ENCODE measurements around the gene GABBR2. TPM values are rescaled to one million over a fixed set of nuclear protein-coding genes. Genes with fewer than 3 reads are reported as not detected.

Gene GABBR2
- total RNA-seq, 2 experiments from 2014 or later = not detected

- Mint-ChIP-seq H3K4me1 (no peaks in the 10 kb centered on the region), H3K9me3 (ENCODE audit: low read depth) (no peaks in the 10 kb centered on the region), H3K4me3 (no peak overlapping the region), H3K27me3 (peaks cover 8% of the 10 kb centered on the region), H3K36me3 (ENCODE audit: low read depth) (no peaks in the 10 kb centered on the region), H3K27ac (no peak overlapping the region)
- intact Hi-C loops (cut with DNase I, micrococcal nuclease) = no loop called here
- ChIA-PET CTCF (interaction anchor here (1.2 kb wide), 1 partner anchor 160 kb away, joined by 3 read pairs; no protein-coding TSS in a partner anchor), POLR2A (no interaction called here)
- ATAC-seq = no peak
- DNase-seq = no peak
Measured at GRCh38 chr9:98614941-98615340, 93.8 kb downstream of the GABBR2 start.

- ATAC-seq (no peak), DNase-seq (no peak)
- Mint-ChIP-seq H3K27ac (no peak overlapping the region), H3K4me1 (no peaks in the 10 kb centered on the region), H3K36me3 (ENCODE audit: low read depth) (no peaks in the 10 kb centered on the region), H3K27me3 (peaks cover 12% of the 10 kb centered on the region), H3K9me3 (ENCODE audit: low read depth) (no peaks in the 10 kb centered on the region), H3K4me3 (no peak overlapping the region)
- intact Hi-C loops (cut with DNase I, micrococcal nuclease) = no loop called here
- ChIA-PET CTCF (interaction anchor here (0.6 kb wide), 2 partner anchors 168 to 297 kb away, joined by 3 read pairs; no protein-coding TSS in a partner anchor), POLR2A (no interaction called here)
Measured at GRCh38 chr9:98612061-98612752, 96.5 kb downstream of the GABBR2 start.

- H3K4me1 Mint-ChIP-seq = no peaks in the 10 kb centered on the region
- POLR2A ChIA-PET = no interaction called here
- H3K27ac Mint-ChIP-seq = no peak overlapping the region
- ATAC-seq (no peak), DNase-seq (no peak)
- intact Hi-C loops (cut with DNase I, micrococcal nuclease) = no loop called here
- H3K36me3 Mint-ChIP-seq (ENCODE audit: low read depth) = no peaks in the 10 kb centered on the region
- CTCF ChIA-PET = interaction anchor here (0.7 kb wide), 1 partner anchor 21 kb away, joined by 4 read pairs; no protein-coding TSS in a partner anchor
- H3K9me3 Mint-ChIP-seq (ENCODE audit: low read depth) = no peaks in the 10 kb centered on the region
- peaks cover 14% of the 10 kb centered on the region for H3K27me3 Mint-ChIP-seq
- no peak overlapping the region for H3K4me3 Mint-ChIP-seq
Measured at GRCh38 chr9:98611319-98611718, 97.4 kb downstream of the GABBR2 start.

DNA sequence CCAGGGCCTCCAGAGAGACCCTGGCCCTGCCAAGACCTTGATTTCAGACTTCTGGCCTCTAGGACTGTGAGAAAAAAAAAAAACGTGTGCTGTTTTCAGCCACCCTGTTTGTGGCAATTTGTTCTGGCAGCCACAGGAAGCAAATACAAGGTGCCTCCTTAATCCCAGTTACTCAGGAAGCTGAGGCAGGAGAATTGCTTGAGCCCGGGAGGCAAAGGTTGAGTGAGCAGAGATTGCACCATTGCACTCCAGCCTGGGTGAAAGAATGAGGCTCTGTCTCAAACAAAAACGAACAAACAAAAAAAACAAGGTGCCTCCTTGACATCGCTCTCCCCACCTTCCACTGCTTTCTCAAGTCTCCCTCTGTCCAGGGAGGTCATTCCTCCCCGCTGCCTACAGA is 98.0 kb downstream of the GABBR2 start:
- CTCF ChIA-PET = interaction anchor here (0.7 kb wide), 1 partner anchor 21 kb away, joined by 4 read pairs; no protein-coding TSS in a partner anchor
- peaks cover 14% of the 10 kb centered on the region for H3K27me3 Mint-ChIP-seq
- H3K9me3 Mint-ChIP-seq (ENCODE audit: low read depth) = no peaks in the 10 kb centered on the region
- DNase-seq (no peak), ATAC-seq (no peak)
- no peaks in the 10 kb centered on the region for H3K36me3 Mint-ChIP-seq (ENCODE audit: low read depth)
- no peak overlapping the region for H3K27ac Mint-ChIP-seq
- intact Hi-C loops (cut with DNase I, micrococcal nuclease) = no loop called here
- POLR2A ChIA-PET = no interaction called here
- no peaks in the 10 kb centered on the region for H3K4me1 Mint-ChIP-seq
- H3K4me3 Mint-ChIP-seq = no peak overlapping the region

DNA sequence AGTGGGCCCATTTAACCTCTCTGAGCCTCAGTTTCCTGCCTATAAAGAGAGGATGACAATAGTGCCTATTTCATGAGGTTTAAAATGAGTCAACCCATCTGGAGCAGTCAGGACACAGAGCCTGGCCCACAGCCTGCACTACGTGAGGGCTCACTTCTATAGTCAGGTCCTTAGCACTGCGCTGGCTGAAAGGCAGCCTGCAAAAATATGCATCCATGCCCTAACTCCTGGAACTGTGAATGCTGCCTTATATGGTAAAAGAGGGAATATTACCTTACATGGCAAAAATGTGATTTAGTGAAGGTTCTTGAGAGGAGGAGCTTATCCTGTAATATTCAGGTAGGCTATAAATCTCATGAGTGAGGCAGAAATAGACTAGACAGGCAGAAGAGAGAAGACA is 98.5 kb downstream of the GABBR2 start:
- no peaks in the 10 kb centered on the region for H3K36me3 Mint-ChIP-seq (ENCODE audit: low read depth)
- H3K4me1 Mint-ChIP-seq = no peaks in the 10 kb centered on the region
- intact Hi-C loops (cut with DNase I, micrococcal nuclease) = no loop called here
- ChIA-PET CTCF (no interaction called here), POLR2A (no interaction called here)
- H3K27me3 Mint-ChIP-seq = peaks cover 11% of the 10 kb centered on the region
- ATAC-seq (no peak), DNase-seq (no peak)
- H3K4me3 Mint-ChIP-seq = no peak overlapping the region
- no peak overlapping the region for H3K27ac Mint-ChIP-seq
- H3K9me3 Mint-ChIP-seq (ENCODE audit: low read depth) = no peaks in the 10 kb centered on the region

GRCh38 chr9:98609646-98610045 is 99.1 kb downstream of the GABBR2 start:
- H3K36me3 Mint-ChIP-seq (ENCODE audit: low read depth) = no peaks in the 10 kb centered on the region
- intact Hi-C loops (cut with DNase I, micrococcal nuclease) = no loop called here
- H3K9me3 Mint-ChIP-seq (ENCODE audit: low read depth) = no peaks in the 10 kb centered on the region
- ATAC-seq = no peak
- no peaks in the 10 kb centered on the region for H3K4me1 Mint-ChIP-seq
- CTCF ChIA-PET = no interaction called here
- POLR2A ChIA-PET = no interaction called here
- peaks cover 11% of the 10 kb centered on the region for H3K27me3 Mint-ChIP-seq
- DNase-seq = no peak
- H3K4me3 Mint-ChIP-seq = no peak overlapping the region
- no peak overlapping the region for H3K27ac Mint-ChIP-seq

- no peaks in the 10 kb centered on the region for H3K4me1 Mint-ChIP-seq
- DNase-seq (no peak), ATAC-seq (no peak)
- H3K27ac Mint-ChIP-seq = no peak overlapping the region
- CTCF ChIA-PET = no interaction called here
- no peaks in the 10 kb centered on the region for H3K9me3 Mint-ChIP-seq (ENCODE audit: low read depth)
- H3K36me3 Mint-ChIP-seq (ENCODE audit: low read depth) = no peaks in the 10 kb centered on the region
- no peak overlapping the region for H3K4me3 Mint-ChIP-seq
- H3K27me3 Mint-ChIP-seq = peaks cover 11% of the 10 kb centered on the region
- intact Hi-C loops (cut with DNase I, micrococcal nuclease) = no loop called here
- POLR2A ChIA-PET = no interaction called here
Measured at GRCh38 chr9:98607787-98608186, 100.9 kb downstream of the GABBR2 start.

GRCh38 chr9:98607152-98607551 is 101.6 kb downstream of the GABBR2 start:
- DNase-seq (no peak), ATAC-seq (no peak)
- no peaks in the 10 kb centered on the region for H3K4me1 Mint-ChIP-seq
- H3K4me3 Mint-ChIP-seq = no peak overlapping the region
- H3K36me3 Mint-ChIP-seq (ENCODE audit: low read depth) = no peaks in the 10 kb centered on the region
- CTCF ChIA-PET = no interaction called here
- intact Hi-C loops (cut with DNase I, micrococcal nuclease) = no loop called here
- H3K9me3 Mint-ChIP-seq (ENCODE audit: low read depth) = no peaks in the 10 kb centered on the region
- POLR2A ChIA-PET = no interaction called here
- no peak overlapping the region for H3K27ac Mint-ChIP-seq
- H3K27me3 Mint-ChIP-seq = peaks cover 11% of the 10 kb centered on the region

- H3K4me3 Mint-ChIP-seq = no peak overlapping the region
Measured at GRCh38 chr9:98606730-98607129, 102.0 kb downstream of the GABBR2 start.

GRCh38 chr9:98605116-98605515 is 103.6 kb downstream of the GABBR2 start:
- no peak overlapping the region for H3K27ac Mint-ChIP-seq
- POLR2A ChIA-PET = no interaction called here
- CTCF ChIA-PET = no interaction called here
- H3K36me3 Mint-ChIP-seq (ENCODE audit: low read depth) = no peaks in the 10 kb centered on the region
- intact Hi-C loops (cut with DNase I, micrococcal nuclease) = no loop called here
- H3K9me3 Mint-ChIP-seq (ENCODE audit: low read depth) = no peaks in the 10 kb centered on the region
- DNase-seq (no peak), ATAC-seq (no peak)
- H3K4me1 Mint-ChIP-seq = no peaks in the 10 kb centered on the region
- H3K4me3 Mint-ChIP-seq = no peak overlapping the region
- H3K27me3 Mint-ChIP-seq = peaks cover 6% of the 10 kb centered on the region

More at GRCh38 chr9:98606730-98607129, 102.0 kb downstream of the GABBR2 start:
- no peaks in the 10 kb centered on the region for H3K4me1 Mint-ChIP-seq
- H3K27me3 Mint-ChIP-seq = peaks cover 11% of the 10 kb centered on the region
- intact Hi-C loops (cut with DNase I, micrococcal nuclease) = no loop called here
- DNase-seq (no peak), ATAC-seq (no peak)
- no peaks in the 10 kb centered on the region for H3K9me3 Mint-ChIP-seq (ENCODE audit: low read depth)
- H3K36me3 Mint-ChIP-seq (ENCODE audit: low read depth) = no peaks in the 10 kb centered on the region
- POLR2A ChIA-PET = no interaction called here
- CTCF ChIA-PET = no interaction called here
- no peak overlapping the region for H3K27ac Mint-ChIP-seq

DNA sequence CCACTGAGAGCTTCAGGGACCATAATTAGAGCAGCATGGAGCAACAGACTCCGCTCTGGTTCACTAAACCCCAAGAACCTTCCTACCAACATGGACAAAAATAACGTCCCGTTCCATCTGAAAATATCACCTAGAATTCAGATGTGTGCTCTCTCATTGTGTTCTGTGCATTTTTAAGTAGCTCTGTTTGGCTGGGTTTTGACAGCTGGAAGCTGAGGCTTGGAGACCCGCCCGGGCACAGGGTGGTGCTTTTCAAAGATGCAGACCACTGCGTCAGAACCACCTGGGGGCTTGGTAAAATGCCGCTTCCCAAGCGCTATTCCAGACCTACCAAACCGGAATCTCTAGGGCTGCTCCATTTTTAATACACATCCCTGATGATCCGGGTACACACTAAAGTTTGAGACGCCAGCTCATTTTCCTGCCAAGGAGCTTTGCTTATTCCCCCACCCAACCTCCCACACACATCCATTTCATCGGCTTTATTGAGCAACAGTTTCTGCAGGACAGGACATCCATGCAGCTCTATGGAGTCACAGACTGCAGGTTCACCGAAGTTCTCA is 104.8 kb downstream of the GABBR2 start:
- intact Hi-C loops (cut with DNase I, micrococcal nuclease) = no loop called here
- H3K27ac Mint-ChIP-seq = no peak overlapping the region
- peaks cover 6% of the 10 kb centered on the region for H3K27me3 Mint-ChIP-seq

GRCh38 chr9:98602839-98603500 is 105.8 kb downstream of the GABBR2 start:
- ATAC-seq = no peak

More for the DNA sequence above, 104.8 kb downstream of the GABBR2 start:
- Mint-ChIP-seq H3K36me3 (ENCODE audit: low read depth) (no peaks in the 10 kb centered on the region), H3K4me3 (no peak overlapping the region), H3K9me3 (ENCODE audit: low read depth) (no peaks in the 10 kb centered on the region), H3K4me1 (no peaks in the 10 kb centered on the region)
- POLR2A ChIA-PET = no interaction called here
- ATAC-seq (no peak), DNase-seq (no peak)
- CTCF ChIA-PET = interaction anchor here (1.1 kb wide), 1 partner anchor 8 kb away, joined by 3 read pairs; no protein-coding TSS in a partner anchor

More at GRCh38 chr9:98602839-98603500, 105.8 kb downstream of the GABBR2 start:
- no peaks in the 10 kb centered on the region for H3K36me3 Mint-ChIP-seq (ENCODE audit: low read depth)
- intact Hi-C loops (cut with DNase I, micrococcal nuclease) = no loop called here
- ChIA-PET CTCF (interaction anchor here (1.1 kb wide), 1 partner anchor 7 kb away, joined by 3 read pairs; no protein-coding TSS in a partner anchor), POLR2A (no interaction called here)
- H3K27me3 Mint-ChIP-seq = peaks cover 6% of the 10 kb centered on the region
- H3K27ac Mint-ChIP-seq = no peak overlapping the region
- H3K9me3 Mint-ChIP-seq (ENCODE audit: low read depth) = no peaks in the 10 kb centered on the region
- DNase-seq = no peak
- H3K4me1 Mint-ChIP-seq = no peaks in the 10 kb centered on the region
- H3K4me3 Mint-ChIP-seq = no peak overlapping the region

Data from activated CD4-positive, alpha-beta T cell treated with anti-CD3 and anti-CD28 coated beads for 36 hours (primary cell).